ENCODE measurements around the gene MED16.
"Not testable (repeated sequence)": the region's sequence is repeated elsewhere in the genome, so short reads cannot be mapped to it uniquely, and the experiment has no call there.

Gene MED16

GRCh38 chr19:854549-854948 is 38.4 kb downstream of the MED16 start:
- H3K27me3 Mint-ChIP-seq (ENCODE audit: low read depth) = peaks cover 14% of the 10 kb centered on the region

GRCh38 chr19:853614-854220 is 39.3 kb downstream of the MED16 start:
- not testable (repeated sequence) for H3K9me3 Mint-ChIP-seq; H3K36me3 Mint-ChIP-seq (ENCODE audit: low read depth); H3K4me3 Mint-ChIP-seq; H3K27ac Mint-ChIP-seq; H3K4me1 Mint-ChIP-seq (ENCODE audit: low read depth)
- H3K27me3 Mint-ChIP-seq (ENCODE audit: low read depth) = peaks cover 11% of the 10 kb centered on the region

More at GRCh38 chr19:854549-854948, 38.4 kb downstream of the MED16 start:
- no peak overlapping the region for H3K27ac Mint-ChIP-seq
- no peaks in the 10 kb centered on the region for H3K36me3 Mint-ChIP-seq (ENCODE audit: low read depth)
- H3K4me3 Mint-ChIP-seq = no peak overlapping the region
- no peaks in the 10 kb centered on the region for H3K9me3 Mint-ChIP-seq
- H3K4me1 Mint-ChIP-seq (ENCODE audit: low read depth) = peaks cover 2% of the 10 kb centered on the region

- H3K4me1 Mint-ChIP-seq (ENCODE audit: low read depth) = peaks cover 2% of the 10 kb centered on the region
- H3K9me3 Mint-ChIP-seq = no peaks in the 10 kb centered on the region
- no peak overlapping the region for H3K4me3 Mint-ChIP-seq
- H3K36me3 Mint-ChIP-seq (ENCODE audit: low read depth) = no peaks in the 10 kb centered on the region
- H3K27ac Mint-ChIP-seq = no peak overlapping the region
- H3K27me3 Mint-ChIP-seq (ENCODE audit: low read depth) = peaks cover 5% of the 10 kb centered on the region
Observed at GRCh38 chr19:853014-853585, 39.9 kb downstream of the MED16 start.

GRCh38 chr19:852136-853013 is 40.6 kb downstream of the MED16 start, which contains the start of gene ELANE:
Gene ELANE, plus strand, starts transcription at chr19:852303. Its CDS starts 26 bp downstream, at chr19:852329.
- H3K4me1 Mint-ChIP-seq (ENCODE audit: low read depth) = peaks cover under 1% of the 10 kb centered on the region
- H3K4me3 Mint-ChIP-seq = no peak within 1 kb of the TSS
- H3K27me3 Mint-ChIP-seq (ENCODE audit: low read depth) = peaks cover under 1% of the 10 kb centered on the region
- no peaks in the 10 kb centered on the region for H3K36me3 Mint-ChIP-seq (ENCODE audit: low read depth)
- no peaks in the 10 kb centered on the region for H3K9me3 Mint-ChIP-seq
- no peak within 1 kb of the TSS for H3K27ac Mint-ChIP-seq

- Mint-ChIP-seq H3K27me3 (ENCODE audit: low read depth) (peaks cover 5% of the 10 kb centered on the region), H3K36me3 (ENCODE audit: low read depth) (no peaks in the 10 kb centered on the region)
Observed at GRCh38 chr19:850979-851335, 42.0 kb downstream of the MED16 start.

GRCh38 chr19:850221-850978 is 42.6 kb downstream of the MED16 start:
- Mint-ChIP-seq H3K4me3 (no peak overlapping the region), H3K36me3 (ENCODE audit: low read depth) (no peaks in the 10 kb centered on the region), H3K27me3 (ENCODE audit: low read depth) (peaks cover 5% of the 10 kb centered on the region), H3K4me1 (ENCODE audit: low read depth) (peaks cover 2% of the 10 kb centered on the region), H3K27ac (no peak overlapping the region), H3K9me3 (no peaks in the 10 kb centered on the region)

More at GRCh38 chr19:850979-851335, 42.0 kb downstream of the MED16 start:
- no peaks in the 10 kb centered on the region for H3K9me3 Mint-ChIP-seq
- H3K4me3 Mint-ChIP-seq = no peak overlapping the region
- no peak overlapping the region for H3K27ac Mint-ChIP-seq
- peaks cover 2% of the 10 kb centered on the region for H3K4me1 Mint-ChIP-seq (ENCODE audit: low read depth)

GRCh38 chr19:849195-849594 is 43.8 kb downstream of the MED16 start:
- H3K9me3 Mint-ChIP-seq; H3K36me3 Mint-ChIP-seq (ENCODE audit: low read depth); H3K4me1 Mint-ChIP-seq (ENCODE audit: low read depth); H3K27me3 Mint-ChIP-seq (ENCODE audit: low read depth); H3K27ac Mint-ChIP-seq; H3K4me3 Mint-ChIP-seq: not testable (repeated sequence)

- Mint-ChIP-seq H3K4me3 (no peak overlapping the region), H3K9me3 (no peaks in the 10 kb centered on the region), H3K27me3 (ENCODE audit: low read depth) (peaks cover 9% of the 10 kb centered on the region)
Observed at GRCh38 chr19:848386-848921, 44.5 kb downstream of the MED16 start.

GRCh38 chr19:845707-846521 is 47.1 kb downstream of the MED16 start:
- no peaks in the 10 kb centered on the region for H3K36me3 Mint-ChIP-seq (ENCODE audit: low read depth)
- peaks cover 17% of the 10 kb centered on the region for H3K27me3 Mint-ChIP-seq (ENCODE audit: low read depth)
- no peaks in the 10 kb centered on the region for H3K9me3 Mint-ChIP-seq
- H3K27ac Mint-ChIP-seq = no peak overlapping the region
- no peak overlapping the region for H3K4me3 Mint-ChIP-seq
- H3K4me1 Mint-ChIP-seq (ENCODE audit: low read depth) = peaks cover 2% of the 10 kb centered on the region

More at GRCh38 chr19:848386-848921, 44.5 kb downstream of the MED16 start:
- Mint-ChIP-seq H3K36me3 (ENCODE audit: low read depth) (no peaks in the 10 kb centered on the region), H3K4me1 (ENCODE audit: low read depth) (peaks cover 2% of the 10 kb centered on the region), H3K27ac (no peak overlapping the region)

GRCh38 chr19:844546-844971 is 48.4 kb downstream of the MED16 start:
- H3K36me3 Mint-ChIP-seq (ENCODE audit: low read depth) = no peaks in the 10 kb centered on the region
- H3K9me3 Mint-ChIP-seq = no peaks in the 10 kb centered on the region
- H3K27ac Mint-ChIP-seq = peak overlapping the region; percentile 49
- no peak overlapping the region for H3K4me3 Mint-ChIP-seq
- peaks cover 17% of the 10 kb centered on the region for H3K27me3 Mint-ChIP-seq (ENCODE audit: low read depth)
- peaks cover 2% of the 10 kb centered on the region for H3K4me1 Mint-ChIP-seq (ENCODE audit: low read depth)

GRCh38 chr19:843836-844545 is 49.0 kb downstream of the MED16 start:
- Mint-ChIP-seq H3K27ac (no peak overlapping the region), H3K4me1 (ENCODE audit: low read depth) (peaks cover 2% of the 10 kb centered on the region), H3K9me3 (no peaks in the 10 kb centered on the region), H3K36me3 (ENCODE audit: low read depth) (no peaks in the 10 kb centered on the region), H3K4me3 (no peak overlapping the region), H3K27me3 (ENCODE audit: low read depth) (peaks cover 17% of the 10 kb centered on the region)

GRCh38 chr19:843180-843835 is 49.7 kb downstream of the MED16 start:
- no peaks in the 10 kb centered on the region for H3K36me3 Mint-ChIP-seq (ENCODE audit: low read depth)
- peaks cover 2% of the 10 kb centered on the region for H3K4me1 Mint-ChIP-seq (ENCODE audit: low read depth)
- H3K9me3 Mint-ChIP-seq = no peaks in the 10 kb centered on the region
- no peak overlapping the region for H3K27ac Mint-ChIP-seq
- peaks cover 17% of the 10 kb centered on the region for H3K27me3 Mint-ChIP-seq (ENCODE audit: low read depth)
- H3K4me3 Mint-ChIP-seq = no peak overlapping the region

- not testable (repeated sequence) for H3K27ac Mint-ChIP-seq; H3K9me3 Mint-ChIP-seq; H3K4me3 Mint-ChIP-seq; H3K4me1 Mint-ChIP-seq (ENCODE audit: low read depth); H3K36me3 Mint-ChIP-seq (ENCODE audit: low read depth)
- H3K27me3 Mint-ChIP-seq (ENCODE audit: low read depth) = peaks cover 17% of the 10 kb centered on the region
Observed at GRCh38 chr19:842802-843179, 50.2 kb downstream of the MED16 start.
